H1 (cell line): ENCODE measurements around the gene PCP4L1. TPM values are rescaled to one million over a fixed set of nuclear protein-coding genes. Genes with fewer than 3 reads are reported as not detected.

Experiments used
- CTCF ChIA-PET: fragments of 300-600 bp; sonication (Branson Sonifier 250); formaldehyde crosslinking; loops from one replicate; lab custom pipeline; 2021; ENCODE audit not compliant: partially characterized antibody; lab: Charles Lee
- POLR2A ChIA-PET: fragments of 300-600 bp; sonication (Branson Sonifier 250); formaldehyde crosslinking; loops from one replicate; lab custom pipeline; 2021; ENCODE audit warnings: inconsistent platforms; ENCODE audit not compliant: partially characterized antibody; lab: Charles Lee
- DNase-seq, 2 experiments: peaks; one replicate each; pipeline versions ENCODE4 v3.0.0 to v3.0.0-alpha.2; 2010 to 2022; ENCODE audit warnings: low spot score in 2 of 2, low read depth in 1 of 2, mixed read lengths in 1 of 2
- FAIRE-seq: peaks from 2 replicates; lab custom pipeline; 2011; peaks lifted over from hg19 to GRCh38; lab: Jason Lieb, UNC
- H2AFZ ChIP-seq: 2 replicates; pipeline ENCODE4 v1.8.1; 2012; ENCODE audit warnings: low read length, inconsistent platforms
- H2AK5ac ChIP-seq: 2 replicates; pipeline ENCODE4 v1.6.1; 2013; ENCODE audit warnings: low read depth, low read length
- H2BK120ac ChIP-seq: replicated peaks from 2 replicates; pipeline ENCODE3; 2013; ENCODE audit warnings: low read depth, low read length, inconsistent platforms
- H2BK12ac ChIP-seq: 2 replicates; pipeline ENCODE4 v1.6.1; 2013; ENCODE audit warnings: low read depth, low read length
- H2BK15ac ChIP-seq: 2 replicates; pipeline ENCODE4 v1.6.1; 2013; ENCODE audit warnings: low read length
- H2BK20ac ChIP-seq: 2 replicates; pipeline ENCODE4 v1.6.1; 2013; ENCODE audit warnings: low read length
- H2BK5ac ChIP-seq: 2 replicates; pipeline ENCODE4 v1.6.1; 2013; ENCODE audit warnings: low read depth, low read length
- H3K14ac ChIP-seq: 2 replicates; pipeline ENCODE4 v1.6.1; 2013; ENCODE audit warnings: inconsistent platforms; ENCODE audit not compliant: insufficient read length
- H3K18ac ChIP-seq: 2 replicates; pipeline ENCODE4 v1.6.1; 2013; ENCODE audit warnings: low read length; ENCODE audit errors: extremely low read depth
- H3K23ac ChIP-seq: 2 replicates; pipeline ENCODE4 v1.6.1; 2013; ENCODE audit warnings: inconsistent platforms; ENCODE audit not compliant: insufficient read length
- H3K23me2 ChIP-seq: 2 replicates; pipeline ENCODE4 v1.6.1; 2013; ENCODE audit warnings: low read depth, low read length
- H3K27ac ChIP-seq: 2 replicates; pipeline ENCODE4 v1.6.1; 2011; ENCODE audit warnings: low read depth, low read length, inconsistent platforms
- H3K27me3 ChIP-seq, 4 experiments: replicated peaks in 1 of 4; 1 replicate in 1 of 4; 2 replicates in 3 of 4; pipeline versions ENCODE4 v1.6.1 to v1.8.1; 2011 to 2013; ENCODE audit warnings: low read length in 3 of 4, mild to moderate bottlenecking in 3 of 4, inconsistent platforms in 2 of 4, mixed read lengths in 2 of 4, moderate library complexity in 1 of 4; ENCODE audit not compliant: control insufficient read depth in 3 of 4, insufficient read depth in 3 of 4; ENCODE audit errors: extremely low read depth in 1 of 4
- H3K36me3 ChIP-seq, 4 experiments: 2 replicates each; pipeline versions ENCODE4 v1.6.1 to v1.8.1; 2011 to 2013; ENCODE audit warnings: mild to moderate bottlenecking in 4 of 4, low read length in 3 of 4, moderate library complexity in 2 of 4, control low read depth in 1 of 4, inconsistent platforms in 1 of 4; ENCODE audit not compliant: insufficient read depth in 4 of 4, control insufficient read depth in 2 of 4
- H3K4ac ChIP-seq: replicated peaks from 2 replicates; pipeline ENCODE3; 2013; ENCODE audit warnings: low read length, low read depth, mixed read lengths, inconsistent platforms; ENCODE audit not compliant: insufficient read length
- H3K4me1 ChIP-seq, 4 experiments: replicated peaks in 1 of 4; 1 replicate in 1 of 4; 2 replicates in 3 of 4; pipeline versions ENCODE4 v1.6.1 to v1.8.1; 2011 to 2013; ENCODE audit warnings: low read length in 3 of 4, inconsistent platforms in 2 of 4, mixed read lengths in 1 of 4; ENCODE audit not compliant: insufficient read depth in 4 of 4, control insufficient read depth in 3 of 4
- H3K4me2 ChIP-seq, 2 experiments: 2 replicates each; pipeline versions ENCODE4 v1.6.1 to v1.8.1; 2011 to 2013; ENCODE audit warnings: low read depth in 2 of 2, low read length in 2 of 2, control low read depth in 1 of 2, inconsistent platforms in 1 of 2, mild to moderate bottlenecking in 1 of 2; ENCODE audit not compliant: insufficient read depth in 1 of 2
- H3K4me3 ChIP-seq, 4 experiments: fragments of 200-600, 300-600 bp in 1 of 4; sonication (generic), shearing (Covaris generic), sonication (Bioruptor Twin) in 1 of 4; 2 replicates each; pipeline versions ENCODE4 v1.5.1 to v1.8.1; 2011 to 2016; ENCODE audit warnings: low read length in 4 of 4, low read depth in 3 of 4, control low read depth in 2 of 4, inconsistent platforms in 2 of 4, mild to moderate bottlenecking in 2 of 4, mixed read lengths in 1 of 4, moderate library complexity in 1 of 4; ENCODE audit not compliant: insufficient read depth in 2 of 4; ENCODE audit errors: extremely low read depth in 1 of 4
- H3K56ac ChIP-seq: replicated peaks from 2 replicates; pipeline ENCODE3; 2013; ENCODE audit warnings: low read depth, mild to moderate bottlenecking, mixed read lengths, low read length, inconsistent platforms; ENCODE audit not compliant: insufficient read length
- H3K79me1 ChIP-seq: 2 replicates; pipeline ENCODE4 v1.6.1; 2013; ENCODE audit warnings: low read depth, low read length, control low read depth
- H3K79me2 ChIP-seq, 2 experiments: 2 replicates each; pipeline versions ENCODE4 v1.6.1 to v1.8.1; 2012 to 2013; ENCODE audit warnings: low read length in 2 of 2, mild to moderate bottlenecking in 2 of 2, inconsistent platforms in 1 of 2; ENCODE audit not compliant: insufficient read depth in 2 of 2, control insufficient read depth in 1 of 2
- H3K9ac ChIP-seq, 4 experiments: replicated peaks in 1 of 4; 1 replicate in 1 of 4; 2 replicates in 3 of 4; pipeline versions ENCODE4 v1.6.1 to v1.8.1; 2011 to 2013; ENCODE audit warnings: low read depth in 3 of 4, low read length in 3 of 4, control low read depth in 2 of 4, mild to moderate bottlenecking in 2 of 4, moderate library complexity in 2 of 4, inconsistent platforms in 1 of 4; ENCODE audit errors: extremely low read depth in 1 of 4
- H3K9me3 ChIP-seq, 2 experiments: 2 replicates each; pipeline versions ENCODE4 v1.6.1 to v1.8.1; 2012 to 2013; ENCODE audit warnings: mild to moderate bottlenecking in 2 of 2, moderate library complexity in 2 of 2, control low read depth in 1 of 2, inconsistent platforms in 1 of 2, low read depth in 1 of 2, low read length in 1 of 2, mixed read lengths in 1 of 2; ENCODE audit not compliant: insufficient read depth in 2 of 2
- H4K20me1 ChIP-seq, 2 experiments: replicated peaks in 1 of 2; 2 replicates each; pipeline versions ENCODE3 to v1.8.1; 2011 to 2013; ENCODE audit warnings: inconsistent platforms in 2 of 2, low read length in 2 of 2, mild to moderate bottlenecking in 1 of 2; ENCODE audit not compliant: insufficient read depth in 2 of 2, control insufficient read depth in 1 of 2
- H4K5ac ChIP-seq: 2 replicates; pipeline ENCODE4 v1.6.1; 2013; ENCODE audit warnings: low read length, low read depth, mixed read lengths, inconsistent platforms; ENCODE audit not compliant: insufficient read length
- H4K8ac ChIP-seq: 2 replicates; pipeline ENCODE4 v1.8.0; 2013; ENCODE audit warnings: mild to moderate bottlenecking, moderate library complexity, low read length, inconsistent platforms; ENCODE audit not compliant: insufficient read depth; ENCODE audit errors: extremely low read depth
- H4K91ac ChIP-seq: replicated peaks from 2 replicates; pipeline ENCODE3; 2013; ENCODE audit warnings: low read length, mixed read lengths, inconsistent platforms; ENCODE audit not compliant: insufficient read length
- SRF ChIP-seq: IDR thresholded peaks from 2 replicates; pipeline ENCODE4 v1.6.1; 2011; ENCODE audit warnings: mild to moderate bottlenecking, low read depth, low read length, moderate library complexity
- TEAD4 ChIP-seq: IDR thresholded peaks from 2 replicates; pipeline ENCODE4 v1.6.1; 2012; ENCODE audit warnings: low read depth, low read length, inconsistent platforms, mixed read lengths
- WGBS, 2 experiments: shearing (Covaris generic) in 1 of 2; methylation state at CpG; one replicate each; pipeline versions ENCODE4 v1.1.6 to v1.1.7; 2013 to 2015; ENCODE audit warnings: low lambda C conversion rate in 2 of 2, mixed read lengths in 2 of 2, inconsistent platforms in 1 of 2, low coverage in 1 of 2, missing lambda C conversion rate in 1 of 2; ENCODE audit not compliant: insufficient replicate concordance in 2 of 2, insufficient coverage in 1 of 2, insufficient read length in 1 of 2; ENCODE audit errors: extremely low coverage in 1 of 2, missing lambda C conversion rate in 1 of 2; 5-methylcytosine and 5-hydroxymethylcytosine counted together
- polyA plus RNA-seq, 7 experiments: library from polyadenylated mRNA; depleted of rRNA in 3 of 7; stranded (reverse) in 5 of 7; unstranded in 2 of 7; fragments of >200 nt in 5 of 7; fragments of 200-250 nt in 2 of 7; gene quantifications; 1 replicate in 5 of 7; 2 replicates in 1 of 7; 4 replicates in 1 of 7; pipeline versions ENCODE4 v1.2.1 to v1.2.3, GENCODE V29; 2011 to 2013; ENCODE audit warnings: missing spikeins in 2 of 7, mixed read lengths in 2 of 7
- total RNA-seq: library from RNA; stranded (reverse); fragmentation: NEBNext Ultra II Directional; extraction: Animal tissue kit (Norgen Biotek cat#: 25700); gene quantifications from 2 replicates; pipeline ENCODE4 v1.2.1, GENCODE V29; 2021

PCP4L1 gene
- total and polyA plus RNA-seq, 2 of the 8 experiments (the other 6 are each of a cell fraction or from before 2014, with no cell fraction given), result 0.41 to 1.0 TPM

DNA sequence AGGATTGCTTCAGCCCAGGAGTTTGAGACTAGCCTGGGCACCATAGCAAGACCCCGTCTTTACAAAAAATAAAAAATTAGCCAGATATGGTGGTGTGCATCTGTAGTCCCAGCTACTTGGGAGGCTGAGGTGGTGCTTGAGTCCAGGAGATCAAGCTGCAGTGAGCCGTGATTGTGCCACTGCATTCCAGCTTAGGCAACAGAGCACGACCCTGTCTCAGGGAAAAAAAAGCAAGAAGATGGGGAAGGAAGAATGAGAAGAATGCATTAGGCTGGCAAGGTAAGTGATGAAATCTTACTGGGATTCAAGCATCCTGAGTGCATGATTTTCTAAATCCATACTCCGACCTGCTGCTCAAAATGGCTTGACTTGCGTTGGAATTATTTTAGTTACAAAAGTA is 6.8 kb downstream of the PCP4L1 start:
- no peak overlapping the region for H4K91ac ChIP-seq
- H3K4me1 ChIP-seq, result peaks cover 3 to 11% (median 6%) of the 10 kb centered on the region in 4 experiments; a peak in 4 of 7 replicates
- POLR2A ChIA-PET, result no interaction called here
- no peak overlapping the region for H3K27ac ChIP-seq
- no peaks in the 10 kb centered on the region for H3K36me3 ChIP-seq
- no peaks in the 10 kb centered on the region for H3K23me2 ChIP-seq
- FAIRE-seq (no peak), DNase-seq (no peak)
- WGBS, 2 experiments, result 84% methylated on average over 5 of the region's 5 CpGs; no CpG with 5 or more reads in 1 of the 2 experiments
- no peak overlapping the region for H3K4me3 ChIP-seq
- H3K18ac ChIP-seq, result no peak overlapping the region
- no peak overlapping the region for H2AK5ac ChIP-seq
- H3K79me1 ChIP-seq, result no peaks in the 10 kb centered on the region
- no peak overlapping the region for H2BK15ac ChIP-seq
- no peak overlapping the region for H3K4ac ChIP-seq
- H2BK20ac ChIP-seq, result no peak overlapping the region
- no peak overlapping the region for H2BK12ac ChIP-seq
- H3K9me3 ChIP-seq, result no peaks in the 10 kb centered on the region
- TF ChIP-seq TEAD4, result 0 out of 2 replicates have a peak, but pooled peaks have one; percentile 8
- TF ChIP-seq SRF, result no peak
- CTCF ChIA-PET, result interaction anchor here (1.2 to 3.2 kb wide), 5 partner anchors 9 to 42 kb away, joined by 3 to 18 read pairs (median 7); no protein-coding TSS in a partner anchor
- no peak overlapping the region for H4K8ac ChIP-seq
- no peak overlapping the region for H3K9ac ChIP-seq
- no peak overlapping the region for H3K14ac ChIP-seq
- no peak overlapping the region for H3K23ac ChIP-seq
- H3K27me3 ChIP-seq, result peaks cover 0 to 5% (median 4%) of the 10 kb centered on the region in 4 experiments; a peak in 5 of 7 replicates
- no peak overlapping the region for H3K56ac ChIP-seq
- no peak overlapping the region for H2BK5ac ChIP-seq
- no peaks in the 10 kb centered on the region for H4K20me1 ChIP-seq
- no peaks in the 10 kb centered on the region for H3K79me2 ChIP-seq
- no peak overlapping the region for H3K4me2 ChIP-seq
- no peak overlapping the region for H4K5ac ChIP-seq
- H2BK120ac ChIP-seq, result no peak overlapping the region
- H2AFZ ChIP-seq, result no peak overlapping the region
